NCI-H128 (cell line): ENCODE results near the gene CTAGE15.
"Not testable (repeated sequence)": the region's sequence is repeated elsewhere in the genome, so short reads cannot be mapped to it uniquely, and the experiment has no call there.

Experiments
- DNase-seq: peaks from one replicate; lab custom pipeline; 2025; ENCODE audit not compliant: unreplicated experiment; lab: John Stamatoyannopoulos, UW

CTAGE15 gene

GRCh38 chr7:143571501-143571900, at the start of gene CTAGE15:
CTAGE15 (plus strand) TSS chr7:143571801; CDS start chr7:143571818, 17 bp downstream.
- not testable (repeated sequence) for DNase-seq

- DNase-seq, result not testable (repeated sequence)
Measured at GRCh38 chr7:143522309-143522916, 49.2 kb upstream of the CTAGE15 start.

GRCh38 chr7:143531169-143531926, 40.3 kb upstream of the CTAGE15 start:
- not testable (repeated sequence) for DNase-seq

- DNase-seq, result not testable (repeated sequence)
Measured at GRCh38 chr7:143531932-143532331, 39.7 kb upstream of the CTAGE15 start.

- DNase-seq, result not testable (repeated sequence)
Measured at GRCh38 chr7:143533213-143533839, 38.3 kb upstream of the CTAGE15 start.

GRCh38 chr7:143536443-143536842, 35.2 kb upstream of the CTAGE15 start:
- DNase-seq, result not testable (repeated sequence)

- DNase-seq, result not testable (repeated sequence)
Measured at GRCh38 chr7:143543288-143544038, 28.1 kb upstream of the CTAGE15 start.

- DNase-seq, result not testable (repeated sequence)
Measured at GRCh38 chr7:143555968-143556367, 15.6 kb upstream of the CTAGE15 start.

- not testable (repeated sequence) for DNase-seq
Measured at GRCh38 chr7:143563306-143563705, 8.3 kb upstream of the CTAGE15 start.

- not testable (repeated sequence) for DNase-seq
Measured at GRCh38 chr7:143566001-143566400, 5.6 kb upstream of the CTAGE15 start.

- not testable (repeated sequence) for DNase-seq
Measured at GRCh38 chr7:143588183-143588582, 16.6 kb downstream of the CTAGE15 start.

GRCh38 chr7:143589897-143590296, 18.3 kb downstream of the CTAGE15 start:
- DNase-seq, result not testable (repeated sequence)

- not testable (repeated sequence) for DNase-seq
Measured at GRCh38 chr7:143598086-143598485, 26.5 kb downstream of the CTAGE15 start.

- not testable (repeated sequence) for DNase-seq
Measured at GRCh38 chr7:143603549-143603948, 31.9 kb downstream of the CTAGE15 start.

- DNase-seq, result not testable (repeated sequence)
Measured at GRCh38 chr7:143606088-143606487, 34.5 kb downstream of the CTAGE15 start.

GRCh38 chr7:143615545-143615944, 43.9 kb downstream of the CTAGE15 start:
- DNase-seq, result not testable (repeated sequence)

- DNase-seq, result not testable (repeated sequence)
Measured at GRCh38 chr7:143617204-143617603, 45.6 kb downstream of the CTAGE15 start.

- DNase-seq, result not testable (repeated sequence)
Measured at GRCh38 chr7:143620058-143620457, 48.5 kb downstream of the CTAGE15 start.

GRCh38 chr7:143620646-143621045, 49.0 kb downstream of the CTAGE15 start, which contains the start of gene TCAF2:
TCAF2 (plus strand) TSS chr7:143620974.
- DNase-seq, result not testable (repeated sequence)

- DNase-seq, result not testable (repeated sequence)
Measured at GRCh38 chr7:143621175-143621574, 49.6 kb downstream of the CTAGE15 start.

- DNase-seq, result not testable (repeated sequence)
Measured at GRCh38 chr7:143622130-143622529, 50.5 kb downstream of the CTAGE15 start.
